Activated CD8-positive, alpha-beta memory T cell treated with anti-CD3 and anti-CD28 coated beads, Interleukin-2, amount 50 U/mL, for 4 hours (primary cell): ENCODE results near the gene WDR45.

Experiments used
- DNase-seq: peaks from one replicate; pipeline ENCODE4 v3.0.0-alpha.2; 2020

The WDR45 gene

GRCh38 chrX:49042581-49043219, 37.0 kb downstream of the WDR45 start:
- DNase-seq: peak; percentile 29

- no peak for DNase-seq
Observed at GRCh38 chrX:49041744-49042580, 37.7 kb downstream of the WDR45 start.

GRCh38 chrX:49040376-49040955, 39.2 kb downstream of the WDR45 start:
- DNase-seq: no peak

GRCh38 chrX:49039598-49040375, 39.9 kb downstream of the WDR45 start:
- DNase-seq: peak; percentile 36

DNA sequence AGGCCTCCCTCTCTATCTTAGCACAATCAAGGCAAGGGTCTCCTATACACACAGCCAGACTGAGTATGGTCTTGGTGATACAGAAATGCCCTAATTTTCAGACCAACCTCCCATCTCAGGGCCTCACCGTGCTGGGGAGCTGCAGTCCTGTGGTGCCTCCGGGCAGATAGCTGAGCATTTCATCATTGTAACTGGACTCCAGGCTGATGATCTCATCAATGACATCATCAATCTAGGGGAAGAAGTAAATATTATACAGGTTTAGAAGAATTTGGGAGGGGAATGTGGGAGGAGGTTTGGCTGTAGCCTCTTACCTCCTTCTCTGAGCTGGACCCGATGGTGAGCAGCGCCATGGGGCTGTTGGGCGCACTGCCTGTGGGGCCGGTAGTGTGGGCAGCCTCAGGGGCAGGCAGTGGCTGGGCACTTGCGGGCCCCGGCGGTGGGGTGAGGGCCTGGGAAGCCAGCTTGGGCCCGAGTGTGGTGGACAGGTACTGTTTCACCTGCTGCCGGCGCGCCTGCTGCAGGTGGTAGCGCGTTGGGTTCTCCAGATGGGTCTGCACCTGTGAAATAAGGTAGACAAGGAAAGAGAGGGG, 41.7 kb downstream of the WDR45 start:
- no peak for DNase-seq

- DNase-seq: no peak
Observed at GRCh38 chrX:49030283-49030682, 49.4 kb downstream of the WDR45 start.

- DNase-seq: no peak
Observed at GRCh38 chrX:49029876-49030275, 49.8 kb downstream of the WDR45 start.
